ENCODE measurements around the gene OXER1.

The OXER1 gene

GRCh38 chr2:42792583-42793333 lies 28.8 kb upstream of the OXER1 start, which contains the start of gene HAAO:
TSS of gene HAAO (minus strand) at chr2:42792583. CDS start at chr2:42792536, 47 bp downstream.
- TF ChIP-seq CTCF (IDR thresholded peaks at IDR 0.05) = no peak

DNA sequence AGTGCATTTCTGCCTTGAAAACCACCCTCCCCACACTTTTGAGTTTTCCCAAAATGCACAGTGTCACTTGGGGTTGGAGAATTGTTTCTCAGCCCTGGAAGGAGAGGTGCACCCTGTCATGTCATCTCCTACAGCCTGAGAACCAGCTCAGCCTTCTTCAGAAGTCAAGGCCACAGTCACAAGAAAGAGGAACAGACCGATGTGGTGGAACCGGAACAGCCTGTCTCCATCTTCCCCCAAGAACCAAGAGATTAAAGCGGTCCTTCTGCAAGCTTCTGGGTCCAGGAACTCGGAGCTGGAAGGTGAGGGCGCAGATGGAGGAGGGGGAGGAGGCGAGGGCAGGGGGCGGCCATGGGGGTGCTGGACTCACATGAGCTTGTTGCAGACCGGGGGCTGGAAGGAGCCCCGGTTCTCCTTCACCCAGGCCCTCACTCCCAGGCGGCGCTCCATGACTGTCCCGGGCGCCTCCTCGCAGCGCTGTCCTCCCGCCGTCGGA lies 28.2 kb upstream of the OXER1 start:
- no peak for TF ChIP-seq CTCF (IDR thresholded peaks at IDR 0.05)

- no peak for TF ChIP-seq CTCF (IDR thresholded peaks at IDR 0.05)
Observed at GRCh38 chr2:42791606-42792005, 27.7 kb upstream of the OXER1 start.

DNA sequence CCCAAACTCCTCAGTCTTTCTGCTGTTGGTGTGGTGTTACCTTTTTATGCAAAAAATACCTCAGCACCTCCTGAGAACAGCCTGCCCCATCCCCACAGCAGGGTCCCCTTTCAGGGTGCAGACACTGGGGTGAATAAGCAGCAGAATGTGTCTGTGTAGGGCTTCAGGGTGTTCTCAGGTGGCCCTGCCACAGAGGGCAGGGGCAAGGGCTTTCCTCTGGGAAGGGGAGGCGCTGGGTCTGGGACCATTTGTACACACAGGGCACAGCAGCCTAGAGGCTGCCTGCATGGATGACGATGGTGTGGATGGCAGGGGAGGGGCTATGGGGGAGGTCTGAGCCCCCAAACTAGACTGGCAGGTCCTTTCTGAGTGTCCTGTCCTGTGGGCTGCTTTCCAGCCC lies 25.8 kb upstream of the OXER1 start:
- TF ChIP-seq CTCF (IDR thresholded peaks at IDR 0.05) = no peak

DNA sequence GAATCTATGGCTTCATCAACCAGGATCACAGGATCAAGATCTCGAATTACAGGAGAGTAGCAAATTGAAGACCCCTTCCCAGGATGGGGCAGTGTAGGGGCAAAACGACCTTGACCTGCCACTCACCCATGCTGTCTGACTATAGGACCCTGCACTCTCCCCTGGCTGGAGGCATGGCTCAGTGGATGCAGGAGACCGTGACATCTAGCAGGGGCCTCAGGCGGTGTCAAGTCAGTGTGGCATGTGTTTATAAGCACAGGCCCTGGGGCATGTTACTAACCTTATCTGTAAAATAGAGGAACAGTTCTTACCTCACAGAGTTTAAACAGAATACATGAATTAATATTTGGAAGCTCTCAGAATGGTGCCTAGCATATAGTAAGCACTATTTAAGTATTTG lies 24.9 kb upstream of the OXER1 start:
- TF ChIP-seq CTCF (IDR thresholded peaks at IDR 0.05) = no peak

DNA sequence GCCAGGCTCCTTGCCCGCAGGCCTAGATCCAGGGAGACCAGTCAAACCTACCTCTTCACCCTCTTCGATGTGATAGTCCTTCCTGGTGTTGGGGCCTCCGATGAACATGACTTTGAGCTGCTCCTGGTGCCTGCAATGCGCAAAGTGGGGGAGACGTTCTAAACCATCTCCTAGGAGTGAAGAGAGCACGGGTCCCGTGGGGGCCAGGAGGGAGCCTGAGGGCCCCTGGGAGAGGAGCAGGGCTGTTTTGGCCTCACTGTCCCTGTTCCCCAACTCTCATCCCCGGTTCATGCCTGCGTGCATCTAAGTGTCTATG lies 24.5 kb upstream of the OXER1 start:
- no peak for TF ChIP-seq CTCF (IDR thresholded peaks at IDR 0.05)

DNA sequence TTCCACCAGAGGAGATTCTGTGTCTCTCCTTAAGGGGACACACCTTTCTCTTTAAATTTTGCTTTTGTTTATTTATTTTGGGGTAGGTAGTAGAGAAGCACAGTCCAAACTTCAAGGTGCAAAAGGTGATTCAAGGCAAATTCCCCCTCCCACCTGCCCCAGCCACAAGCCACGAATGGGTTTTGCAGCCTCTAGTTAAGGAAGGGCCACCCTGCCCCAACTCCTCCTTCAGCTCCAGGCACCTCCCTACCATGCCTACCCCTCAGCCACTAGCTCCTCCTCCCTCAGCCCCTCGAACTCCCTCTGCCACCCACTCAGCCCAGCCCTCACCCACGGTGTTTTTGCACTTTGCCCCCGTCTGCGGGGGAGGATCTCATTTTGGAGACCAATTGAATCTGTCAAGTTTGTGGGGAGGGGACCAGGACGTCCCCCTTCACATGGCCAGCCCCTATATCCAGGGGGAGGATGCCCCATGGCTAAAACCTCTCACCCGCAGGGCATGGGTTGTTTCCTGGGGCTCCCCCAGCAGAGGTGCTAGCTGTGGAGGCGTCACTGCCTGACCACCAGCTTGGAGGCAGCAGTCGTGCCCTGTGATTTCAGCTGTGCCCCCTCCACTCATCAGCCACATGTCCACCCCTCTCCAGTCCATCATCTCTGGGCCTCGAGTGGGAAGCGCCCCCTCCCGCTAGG lies 24.0 kb upstream of the OXER1 start:
- no peak for TF ChIP-seq CTCF (IDR thresholded peaks at IDR 0.05)

Data from LNCAP (cell line).